IMR-90 (cell line): ENCODE data around the gene NANOS1. TPM values are rescaled to one million over a fixed set of nuclear protein-coding genes. Genes with fewer than 3 reads are reported as not detected.

Experiments used
- ATAC-seq: fragments of 200-7000 bp; cut with Tn5 transposase; 2 replicates; pipeline ENCODE4 v1.9.1; 2020; ENCODE audit warnings: low read depth, mild to moderate bottlenecking, moderate library complexity
- BruUV-seq: library from RNA; stranded (reverse); fragments of 400-500 nt; replicated peaks from 2 replicates; lab custom pipeline; 2021; lab: Mats Ljungman, UMichigan
- CTCF ChIA-PET: fragments of 300-600 bp; formaldehyde crosslinking; extraction: SDS; loops from one replicate; lab custom pipeline; 2021; ENCODE audit warnings: antibody characterized with exemption; lab: Yijun Ruan, JAX
- POLR2A ChIA-PET: fragments of 300-600 bp; sonication (Branson Sonifier 250); formaldehyde crosslinking; loops from one replicate; lab custom pipeline; 2022; ENCODE audit warnings: antibody characterized with exemption; ENCODE audit not compliant: unreplicated experiment; lab: Charles Lee
- DNase-seq: peaks from one replicate; pipeline ENCODE4 v3.0.0; 2013
- H2AFZ ChIP-seq: replicated peaks from 2 replicates; pipeline ENCODE3; 2013; ENCODE audit warnings: low read length, mild to moderate bottlenecking; ENCODE audit not compliant: poor library complexity
- H2AK5ac ChIP-seq: 2 replicates; pipeline ENCODE4 v1.6.1; 2013; ENCODE audit warnings: low read depth, low read length, inconsistent platforms
- H2AK9ac ChIP-seq: replicated peaks from 2 replicates; pipeline ENCODE3; 2013; ENCODE audit warnings: mild to moderate bottlenecking, low read depth, low read length, moderate library complexity; ENCODE audit not compliant: poor library complexity
- H2BK120ac ChIP-seq: 2 replicates; pipeline ENCODE4 v1.6.1; 2013; ENCODE audit warnings: low read depth, low read length, inconsistent platforms
- H2BK15ac ChIP-seq: 3 replicates; pipeline ENCODE4 v1.6.1; 2013; ENCODE audit warnings: low read depth, low read length, inconsistent platforms
- H2BK20ac ChIP-seq: 2 replicates; pipeline ENCODE4 v1.6.1; 2013; ENCODE audit warnings: low read depth, mild to moderate bottlenecking, inconsistent platforms, low read length, moderate library complexity
- H2BK5ac ChIP-seq: 2 replicates; pipeline ENCODE4 v1.6.1; 2013; ENCODE audit warnings: mild to moderate bottlenecking, low read depth, low read length, inconsistent platforms; ENCODE audit not compliant: poor library complexity, severe bottlenecking
- H3K14ac ChIP-seq: replicated peaks from 2 replicates; pipeline ENCODE4 v1.6.1; 2013; ENCODE audit warnings: low read depth, low read length, inconsistent platforms
- H3K18ac ChIP-seq: 2 replicates; pipeline ENCODE4 v1.6.1; 2013; ENCODE audit warnings: low read depth, low read length, control low read depth
- H3K23ac ChIP-seq: 2 replicates; pipeline ENCODE4 v1.6.1; 2013; ENCODE audit warnings: low read depth, low read length, inconsistent platforms
- H3K27ac ChIP-seq: 2 replicates; pipeline ENCODE4 v1.5.1; 2013; ENCODE audit warnings: mild to moderate bottlenecking, control low read depth, low read length; ENCODE audit not compliant: insufficient read depth
- H3K27me3 ChIP-seq: 2 replicates; pipeline ENCODE4 v1.6.1; 2013; ENCODE audit warnings: low read length; ENCODE audit not compliant: control insufficient read depth, insufficient read depth
- H3K36me3 ChIP-seq: 2 replicates; pipeline ENCODE4 v1.6.1; 2013; ENCODE audit warnings: low read length, mixed read lengths; ENCODE audit not compliant: control insufficient read depth, insufficient read depth
- H3K4ac ChIP-seq: 2 replicates; pipeline ENCODE4 v1.6.1; 2013; ENCODE audit warnings: low read depth, low read length, inconsistent platforms
- H3K4me1 ChIP-seq: 2 replicates; pipeline ENCODE4 v1.6.1; 2013; ENCODE audit warnings: low read length, mixed read lengths; ENCODE audit not compliant: control insufficient read depth, insufficient read depth
- H3K4me2 ChIP-seq: 2 replicates; pipeline ENCODE4 v1.6.1; 2013; ENCODE audit warnings: low read depth, mild to moderate bottlenecking, control low read depth, low read length, moderate library complexity
- H3K4me3 ChIP-seq: 2 replicates; pipeline ENCODE4 v1.5.1; 2013; ENCODE audit warnings: low read depth, mild to moderate bottlenecking, control low read depth, low read length, moderate library complexity; ENCODE audit not compliant: insufficient read depth
- H3K56ac ChIP-seq: 2 replicates; pipeline ENCODE4 v1.6.1; 2013; ENCODE audit warnings: low read length, inconsistent platforms; ENCODE audit not compliant: insufficient read depth; ENCODE audit errors: extremely low read depth
- H3K79me1 ChIP-seq, 2 experiments: 2 replicates each; pipeline ENCODE4 v1.6.1; 2013; ENCODE audit warnings: low read length in 2 of 2, inconsistent platforms in 1 of 2, low read depth in 1 of 2
- H3K9ac ChIP-seq: 2 replicates; pipeline ENCODE4 v1.6.1; 2013; ENCODE audit warnings: low read depth, low read length, control low read depth
- H3K9me1 ChIP-seq: 2 replicates; pipeline ENCODE4 v1.6.1; 2013; ENCODE audit warnings: low read length, inconsistent platforms; ENCODE audit not compliant: insufficient read depth
- H3K9me3 ChIP-seq: 2 replicates; pipeline ENCODE4 v1.6.1; 2013; ENCODE audit warnings: low read length; ENCODE audit not compliant: control insufficient read depth, insufficient read depth
- H4K20me1 ChIP-seq: 2 replicates; pipeline ENCODE4 v1.6.1; 2013; ENCODE audit warnings: low read length, inconsistent platforms; ENCODE audit not compliant: insufficient read depth
- H4K5ac ChIP-seq: 2 replicates; pipeline ENCODE4 v1.6.1; 2013; ENCODE audit warnings: mild to moderate bottlenecking, low read depth, low read length, control low read depth
- H4K8ac ChIP-seq, 2 experiments: 2 replicates each; pipeline ENCODE4 v1.6.1; 2013; ENCODE audit warnings: low read depth in 2 of 2, low read length in 2 of 2, control low read depth in 1 of 2, inconsistent platforms in 1 of 2
- H4K91ac ChIP-seq: 2 replicates; pipeline ENCODE4 v1.6.1; 2013; ENCODE audit warnings: low read depth, low read length, inconsistent platforms; ENCODE audit not compliant: insufficient read depth
- BHLHE40 ChIP-seq: fragments of 150-350 bp; IDR thresholded peaks from 2 replicates; pipeline ENCODE4 v1.6.1; 2016; ENCODE audit warnings: mild to moderate bottlenecking, low read depth, low read length
- CEBPB ChIP-seq: IDR thresholded peaks from 2 replicates; pipeline ENCODE4 v1.6.1; 2012; ENCODE audit warnings: low read depth, low read length, improper control_type of control experiment
- CHD1 ChIP-seq: IDR thresholded peaks from 2 replicates; pipeline ENCODE4 v1.6.1; 2012; ENCODE audit warnings: low read depth, low read length, improper control_type of control experiment
- ELK1 ChIP-seq: fragments of 150-350 bp; IDR thresholded peaks from 2 replicates; pipeline ENCODE4 v1.6.1; 2016; ENCODE audit warnings: low read depth, mild to moderate bottlenecking, low read length, moderate library complexity, borderline replicate concordance
- FOS ChIP-seq: fragments of 150-350 bp; IDR thresholded peaks from 2 replicates; pipeline ENCODE4 v1.6.1; 2016; ENCODE audit warnings: low read depth, low read length
- MAFK ChIP-seq: IDR thresholded peaks from 2 replicates; pipeline ENCODE4 v1.6.1; 2012; ENCODE audit warnings: low read depth, low read length, improper control_type of control experiment
- MAZ ChIP-seq: IDR thresholded peaks from 2 replicates; pipeline ENCODE4 v1.6.1; 2012; ENCODE audit warnings: low read depth, mild to moderate bottlenecking, low read length, improper control_type of control experiment, moderate library complexity, borderline replicate concordance
- MXI1 ChIP-seq: IDR thresholded peaks from 2 replicates; pipeline ENCODE4 v1.6.1; 2012; ENCODE audit warnings: low read depth, mild to moderate bottlenecking, low read length, moderate library complexity, borderline replicate concordance
- NFE2L2 ChIP-seq: fragments of 150-350 bp; IDR thresholded peaks from 2 replicates; pipeline ENCODE4 v1.6.1; 2016; ENCODE audit warnings: low read depth, mild to moderate bottlenecking, low read length
- POLR2A ChIP-seq: IDR thresholded peaks from 2 replicates; pipeline ENCODE4 v1.6.1; 2012; ENCODE audit warnings: mild to moderate bottlenecking, low read depth, low read length
- RAD21 ChIP-seq: IDR thresholded peaks from 2 replicates; pipeline ENCODE4 v1.6.1; 2012; ENCODE audit warnings: low read length, improper control_type of control experiment
- RCOR1 ChIP-seq: IDR thresholded peaks from 2 replicates; pipeline ENCODE4 v1.6.1; 2012; ENCODE audit warnings: mild to moderate bottlenecking, low read length, improper control_type of control experiment; ENCODE audit not compliant: insufficient replicate concordance
- RFX5 ChIP-seq: IDR thresholded peaks from 2 replicates; pipeline ENCODE4 v1.8.0; 2012; ENCODE audit warnings: low read depth, mild to moderate bottlenecking, low read length, moderate library complexity
- SMC3 ChIP-seq: fragments of 150-350 bp; IDR thresholded peaks from 2 replicates; pipeline ENCODE4 v1.6.1; 2016; ENCODE audit warnings: low read depth, mild to moderate bottlenecking, antibody characterized with exemption, low read length, moderate library complexity
- USF2 ChIP-seq: fragments of 150-350 bp; IDR thresholded peaks from 2 replicates; pipeline ENCODE4 v1.6.1; 2017; ENCODE audit warnings: mild to moderate bottlenecking, antibody characterized with exemption, low read length, low read depth
- WGBS, 2 experiments: methylation state at CpG; one replicate each; pipeline versions ENCODE4 v1.1.5 to v1.1.7; 2013; ENCODE audit warnings: missing lambda C conversion rate in 2 of 2; ENCODE audit not compliant: insufficient read length in 1 of 2; ENCODE audit errors: extremely low coverage in 2 of 2; 5-methylcytosine and 5-hydroxymethylcytosine counted together
- dilution Hi-C: fragments of 300-500 bp; cut with HindIII; formaldehyde crosslinking; loops from one replicate; pipeline ENCODE4 v1.14.3; 2018; ENCODE audit warnings: low sequenced_read_pairs; ENCODE audit not compliant: unreplicated experiment
- in situ Hi-C: fragments of 300-500 bp; cut with MboI; formaldehyde crosslinking; loops from 3 replicates; pipeline ENCODE4 v1.14.3; 2019; ENCODE audit warnings: low sequenced_read_pairs, inconsistent platforms, mixed read lengths
- intact Hi-C: fragments of 100-400 bp; cut with micrococcal nuclease; formaldehyde crosslinking; loops from 2 replicates; pipeline ENCODE4 v1.10.0; 2022
- polyA plus RNA-seq, 3 experiments: library from polyadenylated mRNA; depleted of rRNA; stranded (reverse); fragments of >200 nt; gene quantifications; 2 replicates each; pipeline ENCODE4 v1.2.3, GENCODE V29; 2012; ENCODE audit warnings: low replicate concordance in 1 of 3
- total RNA-seq: library from RNA; depleted of rRNA; stranded (reverse); fragments of >200 nt; gene quantifications from 2 replicates; pipeline ENCODE4 v1.2.3, GENCODE V29; 2012
- TF ChIP-seq, protein P1 (sequence below): conservative IDR thresholded peaks from 2 replicates; pipeline ENCODE4 v1.5.1; 2012; ENCODE audit warnings: mild to moderate bottlenecking, low read depth, low read length, improper control_type of control experiment

The NANOS1 gene
- total and polyA plus RNA-seq, 2 of the 4 experiments (the other 2 are of a cell fraction) = under 0.01 to 0.12 TPM

- H3K9me3 ChIP-seq = no peaks in the 10 kb centered on the region
- H3K56ac ChIP-seq = no peak overlapping the region
- ChIA-PET CTCF (no interaction called here), POLR2A (no interaction called here)
- in situ Hi-C loops = no loop called here
- H2BK20ac ChIP-seq = no peak overlapping the region
- peaks cover 28% of the 10 kb centered on the region for H3K27me3 ChIP-seq
- H2AK9ac ChIP-seq = no peak overlapping the region
- no peaks in the 10 kb centered on the region for H3K9me1 ChIP-seq
- intact Hi-C loops = no loop called here
- H2BK5ac ChIP-seq = no peak overlapping the region
- H3K4ac ChIP-seq = no peak overlapping the region
- H3K4me3 ChIP-seq = no peak overlapping the region
- H2BK15ac ChIP-seq = no peak overlapping the region
- no peak for TF ChIP-seq MAFK
- TF ChIP-seq POLR2A = no peak
- no peak for TF ChIP-seq MAZ
- no peak for TF ChIP-seq BHLHE40
- TF ChIP-seq FOS = no peak
- TF ChIP-seq NFE2L2 = no peak
- no peak for TF ChIP-seq USF2
- TF ChIP-seq, protein P1, sequence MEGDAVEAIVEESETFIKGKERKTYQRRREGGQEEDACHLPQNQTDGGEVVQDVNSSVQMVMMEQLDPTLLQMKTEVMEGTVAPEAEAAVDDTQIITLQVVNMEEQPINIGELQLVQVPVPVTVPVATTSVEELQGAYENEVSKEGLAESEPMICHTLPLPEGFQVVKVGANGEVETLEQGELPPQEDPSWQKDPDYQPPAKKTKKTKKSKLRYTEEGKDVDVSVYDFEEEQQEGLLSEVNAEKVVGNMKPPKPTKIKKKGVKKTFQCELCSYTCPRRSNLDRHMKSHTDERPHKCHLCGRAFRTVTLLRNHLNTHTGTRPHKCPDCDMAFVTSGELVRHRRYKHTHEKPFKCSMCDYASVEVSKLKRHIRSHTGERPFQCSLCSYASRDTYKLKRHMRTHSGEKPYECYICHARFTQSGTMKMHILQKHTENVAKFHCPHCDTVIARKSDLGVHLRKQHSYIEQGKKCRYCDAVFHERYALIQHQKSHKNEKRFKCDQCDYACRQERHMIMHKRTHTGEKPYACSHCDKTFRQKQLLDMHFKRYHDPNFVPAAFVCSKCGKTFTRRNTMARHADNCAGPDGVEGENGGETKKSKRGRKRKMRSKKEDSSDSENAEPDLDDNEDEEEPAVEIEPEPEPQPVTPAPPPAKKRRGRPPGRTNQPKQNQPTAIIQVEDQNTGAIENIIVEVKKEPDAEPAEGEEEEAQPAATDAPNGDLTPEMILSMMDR = no peak
- TF ChIP-seq RAD21 = no peak
- TF ChIP-seq RFX5 = no peak
- no peak for TF ChIP-seq RCOR1
- no peak for TF ChIP-seq MXI1
- no peak for TF ChIP-seq CEBPB
- TF ChIP-seq CHD1 = no peak
- no peak for TF ChIP-seq ELK1
- no peak for TF ChIP-seq SMC3
- no CpG with 5 or more reads among the region's 6 CpGs for WGBS, 2 experiments
- no peak overlapping the region for H3K27ac ChIP-seq
- no peak overlapping the region for H4K91ac ChIP-seq
- no peak overlapping the region for H2AFZ ChIP-seq
- H3K4me2 ChIP-seq = no peak overlapping the region
- no peak overlapping the region for H2BK120ac ChIP-seq
- no peak overlapping the region for H3K18ac ChIP-seq
- no peak overlapping the region for H4K5ac ChIP-seq
- H3K36me3 ChIP-seq = no peaks in the 10 kb centered on the region
- no TSS peak for BruUV-seq
- H3K14ac ChIP-seq = no peak overlapping the region
- H3K23ac ChIP-seq = no peak overlapping the region
- no peak overlapping the region for H3K9ac ChIP-seq
- no peaks in the 10 kb centered on the region for H4K20me1 ChIP-seq
- no peaks in the 10 kb centered on the region for H3K79me1 ChIP-seq
- no peak overlapping the region for H2AK5ac ChIP-seq
- dilution Hi-C loops = no loop called here
- no peak for ATAC-seq
- no peaks in the 10 kb centered on the region for H3K4me1 ChIP-seq
- DNase-seq = no peak
- H4K8ac ChIP-seq = no peak overlapping the region
Measured at GRCh38 chr10:118980870-118981269, 48.6 kb upstream of the NANOS1 start.
